HEK293T (cell line): ENCODE measurements around the gene USF2.

Source experiments
- CTCF ChIA-PET: fragments of 350-600 bp; formaldehyde crosslinking; extraction: SDS; loops from one replicate; lab custom pipeline; 2021; ENCODE audit warnings: antibody characterized with exemption, inconsistent platforms; lab: Yijun Ruan, JAX
- POLR2A ChIA-PET: fragments of 350-600 bp; formaldehyde crosslinking; extraction: SDS; loops from one replicate; lab custom pipeline; 2020; ENCODE audit warnings: antibody characterized with exemption, inconsistent platforms; lab: Yijun Ruan, JAX
- DNase-seq: peaks from one replicate; pipeline ENCODE4 v3.0.0; 2012; ENCODE audit warnings: mixed read lengths; ENCODE audit errors: extremely low spot score
- ARNT ChIP-seq: fragments of 450-650 bp; IDR thresholded peaks from 2 replicates; pipeline ENCODE4 v1.6.1; 2017; ENCODE audit warnings: mild to moderate bottlenecking
- BHLHE40 ChIP-seq: fragments of 450-650 bp; IDR thresholded peaks from 2 replicates; pipeline ENCODE4 v1.6.1; 2016; ENCODE audit warnings: mild to moderate bottlenecking, moderate library complexity, borderline replicate concordance
- CTBP1 ChIP-seq: fragments of 450-650 bp; IDR thresholded peaks from 2 replicates; pipeline ENCODE4 v1.6.1; 2016; ENCODE audit warnings: borderline replicate concordance
- ELF4 ChIP-seq: fragments of 450-650 bp; IDR thresholded peaks from 2 replicates; pipeline ENCODE4 v1.6.1; 2017; ENCODE audit warnings: antibody characterized with exemption
- FOXA1 ChIP-seq: fragments of 450-650 bp; IDR thresholded peaks from 2 replicates; pipeline ENCODE4 v1.6.1; 2016; ENCODE audit warnings: mild to moderate bottlenecking
- FOXK2 ChIP-seq: fragments of 450-650 bp; IDR thresholded peaks from 2 replicates; pipeline ENCODE4 v1.6.1; 2016; ENCODE audit warnings: mild to moderate bottlenecking
- FOXM1 ChIP-seq: fragments of 450-650 bp; IDR thresholded peaks from 2 replicates; pipeline ENCODE4 v1.6.1; 2017; ENCODE audit warnings: mild to moderate bottlenecking, borderline replicate concordance
- HDGF ChIP-seq: fragments of 450-650 bp; IDR thresholded peaks from 2 replicates; pipeline ENCODE4 v1.6.1; 2017; ENCODE audit warnings: antibody characterized with exemption, borderline replicate concordance
- L3MBTL2 ChIP-seq: fragments of 450-650 bp; conservative IDR thresholded peaks from 2 replicates; pipeline ENCODE4 v1.6.1; 2016; ENCODE audit warnings: mild to moderate bottlenecking
- LEF1 ChIP-seq: fragments of 450-650 bp; IDR thresholded peaks from 2 replicates; pipeline ENCODE4 v1.6.1; 2017; ENCODE audit warnings: mild to moderate bottlenecking, borderline replicate concordance
- NFRKB ChIP-seq: fragments of 450-650 bp; IDR thresholded peaks from 2 replicates; pipeline ENCODE4 v1.6.1; 2016; ENCODE audit warnings: mild to moderate bottlenecking, moderate library complexity
- PKNOX1 ChIP-seq: fragments of 450-650 bp; IDR thresholded peaks from 2 replicates; pipeline ENCODE4 v1.6.1; 2016
- SP1 ChIP-seq: fragments of 450-650 bp; IDR thresholded peaks from 2 replicates; pipeline ENCODE4 v1.6.1; 2017
- SUZ12 ChIP-seq: fragments of 450-650 bp; IDR thresholded peaks from 2 replicates; pipeline ENCODE4 v1.6.1; 2016; ENCODE audit warnings: mild to moderate bottlenecking
- TARDBP ChIP-seq: fragments of 450-650 bp; IDR thresholded peaks from 2 replicates; pipeline ENCODE4 v1.6.1; 2016
- ZNF384 ChIP-seq: fragments of 450-650 bp; IDR thresholded peaks from 2 replicates; pipeline ENCODE4 v1.6.1; 2016

USF2 gene

GRCh38 chr19:35293808-35294207 lies 25.0 kb downstream of the USF2 start:
- ChIA-PET POLR2A (no interaction called here), CTCF (no interaction called here)
- no peak for TF ChIP-seq NFRKB
- TF ChIP-seq ARNT, result no peak
- no peak for DNase-seq

- TF ChIP-seq ZNF384, result no peak
- TF ChIP-seq BHLHE40, result no peak
- no peak for TF ChIP-seq PKNOX1
- TF ChIP-seq LEF1, result no peak
- TF ChIP-seq CTBP1, result no peak
- TF ChIP-seq HDGF, result no peak
- TF ChIP-seq L3MBTL2, result no peak
- TF ChIP-seq FOXA1, result no peak
- POLR2A ChIA-PET, result no interaction called here
- no peak for DNase-seq
- CTCF ChIA-PET, result no interaction called here
Observed at GRCh38 chr19:35294328-35294727, 25.6 kb downstream of the USF2 start.

GRCh38 chr19:35294859-35295791 lies 26.4 kb downstream of the USF2 start:
- ChIA-PET CTCF (no interaction called here), POLR2A (no interaction called here)
- no peak for TF ChIP-seq PKNOX1
- TF ChIP-seq TARDBP, result no peak
- TF ChIP-seq HDGF, result no peak
- no peak for TF ChIP-seq NFRKB
- no peak for TF ChIP-seq FOXM1
- no peak for TF ChIP-seq FOXA1
- TF ChIP-seq L3MBTL2, result no peak
- no peak for TF ChIP-seq SP1
- TF ChIP-seq ZNF384, result no peak
- TF ChIP-seq FOXK2, result no peak
- TF ChIP-seq CTBP1, result no peak
- no peak for TF ChIP-seq LEF1
- TF ChIP-seq BHLHE40, result no peak
- TF ChIP-seq SUZ12, result no peak
- TF ChIP-seq ARNT, result no peak
- TF ChIP-seq ELF4, result no peak

GRCh38 chr19:35295792-35296462 lies 27.2 kb downstream of the USF2 start:
- TF ChIP-seq NFRKB (no peak), L3MBTL2 (no peak)
- ChIA-PET CTCF (no interaction called here), POLR2A (no interaction called here)
- no peak for DNase-seq

More at GRCh38 chr19:35294859-35295791, 26.4 kb downstream of the USF2 start:
- DNase-seq, result no peak

GRCh38 chr19:35296644-35297514 lies 28.1 kb downstream of the USF2 start:
- DNase-seq, result no peak
- ChIA-PET POLR2A (no interaction called here), CTCF (no interaction called here)
- no peak for TF ChIP-seq L3MBTL2
- no peak for TF ChIP-seq TARDBP
- no peak for TF ChIP-seq NFRKB
- no peak for TF ChIP-seq FOXM1
- TF ChIP-seq ELF4, result no peak
- no peak for TF ChIP-seq PKNOX1
- TF ChIP-seq HDGF, result no peak
- TF ChIP-seq ZNF384, result no peak
- no peak for TF ChIP-seq CTBP1
- TF ChIP-seq FOXK2, result no peak
- TF ChIP-seq FOXA1, result no peak
- TF ChIP-seq BHLHE40, result no peak
- TF ChIP-seq LEF1, result no peak
- TF ChIP-seq SP1, result no peak
- TF ChIP-seq ARNT, result no peak
- no peak for TF ChIP-seq SUZ12

GRCh38 chr19:35297515-35297848 lies 28.7 kb downstream of the USF2 start:
- ChIA-PET CTCF (no interaction called here), POLR2A (no interaction called here)

More at GRCh38 chr19:35297515-35297848, 28.7 kb downstream of the USF2 start:
- TF ChIP-seq CTBP1, result no peak
- TF ChIP-seq L3MBTL2, result no peak
- TF ChIP-seq FOXA1, result no peak
- no peak for TF ChIP-seq PKNOX1
- no peak for TF ChIP-seq FOXM1
- no peak for TF ChIP-seq FOXK2
- no peak for TF ChIP-seq SP1
- no peak for TF ChIP-seq ARNT
- TF ChIP-seq TARDBP, result no peak
- TF ChIP-seq NFRKB, result no peak
- no peak for TF ChIP-seq BHLHE40
- TF ChIP-seq ELF4, result no peak
- TF ChIP-seq HDGF, result no peak
- no peak for TF ChIP-seq SUZ12
- no peak for TF ChIP-seq ZNF384
- no peak for TF ChIP-seq LEF1
- DNase-seq, result no peak
